Activated T-cell treated with anti-CD3 and anti-CD28 coated beads, Interleukin-2, amount 50 U/mL, for 72 hours (primary cell): ENCODE results near the gene DDX41. TPM values are rescaled to one million over a fixed set of nuclear protein-coding genes. Genes with fewer than 3 reads are reported as not detected.
"Not testable (repeated sequence)": the region's sequence is repeated elsewhere in the genome, so short reads cannot be mapped to it uniquely, and the experiment has no call there.

Source experiments
- ATAC-seq, 2 donors: fragments of 150-1000 bp; cut with Tn5 transposase; replicated peaks in 1 of 2; 2 replicates each; pipeline ENCODE4 v1.10.0; 2021; ENCODE audit warnings: moderate library complexity in 2 of 2, mild to moderate bottlenecking in 1 of 2
- DNase-seq, 2 donors: peaks; one replicate each; pipeline ENCODE4 v3.0.0; 2021 to 2022; ENCODE audit warnings: mixed read lengths in 1 of 2
- H3K27ac Mint-ChIP-seq: one replicate; pipeline ENCODE4 v1.8.0; 2022; ENCODE audit warnings: mild to moderate bottlenecking, moderate library complexity, mixed read lengths
- H3K27me3 Mint-ChIP-seq: one replicate; pipeline ENCODE4 v1.8.0; 2022; ENCODE audit warnings: low read depth, mixed read lengths
- H3K36me3 Mint-ChIP-seq, 2 donors: one replicate each; pipeline ENCODE4 v1.8.0; 2022; ENCODE audit warnings: mixed read lengths in 2 of 2, mild to moderate bottlenecking in 1 of 2; ENCODE audit not compliant: insufficient read depth in 2 of 2
- H3K4me1 Mint-ChIP-seq: one replicate; pipeline ENCODE4 v1.8.0; 2022; ENCODE audit warnings: low read depth, mixed read lengths
- H3K4me3 Mint-ChIP-seq, 2 donors: one replicate each; pipeline ENCODE4 v1.8.0; 2022; ENCODE audit warnings: mild to moderate bottlenecking in 2 of 2, mixed read lengths in 2 of 2, moderate library complexity in 2 of 2
- H3K9me3 Mint-ChIP-seq, 2 donors: one replicate each; pipeline ENCODE4 v1.8.0; 2022; ENCODE audit warnings: mixed read lengths in 2 of 2
- total RNA-seq, 2 donors: library from RNA; stranded (reverse); gene quantifications; one replicate each; pipeline ENCODE4 v1.2.3, GENCODE V29; 2022

The DDX41 gene
- total RNA-seq, 2 donors from 2014 or later: 89.2 to 117 TPM

GRCh38 chr5:177547736-177548135 is 31.0 kb upstream of the DDX41 start:
- H3K9me3 Mint-ChIP-seq: no peaks in the 10 kb centered on the region
- H3K27ac Mint-ChIP-seq: no peak overlapping the region
- peaks cover 6 to 12% of the 10 kb centered on the region in 2 donors for H3K36me3 Mint-ChIP-seq
- DNase-seq (no peak), ATAC-seq (no peak)
- peaks cover 27% of the 10 kb centered on the region for H3K4me1 Mint-ChIP-seq
- H3K4me3 Mint-ChIP-seq: no peak overlapping the region
- H3K27me3 Mint-ChIP-seq: no peaks in the 10 kb centered on the region

GRCh38 chr5:177546258-177546741 is 29.5 kb upstream of the DDX41 start:
- H3K36me3 Mint-ChIP-seq: peaks cover 1 to 10% of the 10 kb centered on the region in 2 donors
- H3K27me3 Mint-ChIP-seq: no peaks in the 10 kb centered on the region
- DNase-seq (no peak), ATAC-seq (peak; percentile 40 to 67)
- peaks cover 14% of the 10 kb centered on the region for H3K4me1 Mint-ChIP-seq
- no peaks in the 10 kb centered on the region for H3K9me3 Mint-ChIP-seq
- peak overlapping the region; percentile 2 for H3K27ac Mint-ChIP-seq
- H3K4me3 Mint-ChIP-seq: no peak overlapping the region

GRCh38 chr5:177545487-177546257 is 28.9 kb upstream of the DDX41 start:
- peak overlapping the region; percentile 45 for H3K27ac Mint-ChIP-seq
- H3K9me3 Mint-ChIP-seq: no peaks in the 10 kb centered on the region
- ATAC-seq (no peak), DNase-seq (no peak)
- H3K4me3 Mint-ChIP-seq: no peak overlapping the region
- peaks cover 14% of the 10 kb centered on the region for H3K4me1 Mint-ChIP-seq
- H3K27me3 Mint-ChIP-seq: no peaks in the 10 kb centered on the region
- H3K36me3 Mint-ChIP-seq: peaks cover 1 to 10% of the 10 kb centered on the region in 2 donors

- Mint-ChIP-seq H3K27me3 (no peaks in the 10 kb centered on the region), H3K27ac (no peak overlapping the region), H3K9me3 (no peaks in the 10 kb centered on the region), H3K4me3 (no peak overlapping the region), H3K36me3 (peaks cover 4 to 10% of the 10 kb centered on the region in 2 donors), H3K4me1 (peaks cover 14% of the 10 kb centered on the region)
- no peak for DNase-seq
- no peak for ATAC-seq
Observed at GRCh38 chr5:177542816-177543465, 26.2 kb upstream of the DDX41 start.

GRCh38 chr5:177540438-177540837 is 23.7 kb upstream of the DDX41 start:
- H3K4me3 Mint-ChIP-seq: no peak overlapping the region
- peaks cover 6 to 12% of the 10 kb centered on the region in 2 donors for H3K36me3 Mint-ChIP-seq
- no peak overlapping the region for H3K27ac Mint-ChIP-seq
- no peak for DNase-seq
- H3K27me3 Mint-ChIP-seq: no peaks in the 10 kb centered on the region
- no peak for ATAC-seq
- no peaks in the 10 kb centered on the region for H3K4me1 Mint-ChIP-seq
- no peaks in the 10 kb centered on the region for H3K9me3 Mint-ChIP-seq

- ATAC-seq: no peak
- Mint-ChIP-seq H3K27me3 (no peaks in the 10 kb centered on the region), H3K4me3 (no peak overlapping the region), H3K9me3 (no peaks in the 10 kb centered on the region), H3K27ac (no peak overlapping the region), H3K36me3 (peaks cover 6 to 12% of the 10 kb centered on the region in 2 donors), H3K4me1 (no peaks in the 10 kb centered on the region)
- DNase-seq: no peak
Observed at GRCh38 chr5:177539411-177539810, 22.6 kb upstream of the DDX41 start.

GRCh38 chr5:177538876-177539275 is 22.1 kb upstream of the DDX41 start:
- peaks cover 6 to 12% of the 10 kb centered on the region in 2 donors for H3K36me3 Mint-ChIP-seq
- no peak for DNase-seq
- H3K4me1 Mint-ChIP-seq: no peaks in the 10 kb centered on the region
- no peaks in the 10 kb centered on the region for H3K9me3 Mint-ChIP-seq
- no peaks in the 10 kb centered on the region for H3K27me3 Mint-ChIP-seq
- H3K4me3 Mint-ChIP-seq: no peak overlapping the region
- no peak for ATAC-seq
- no peak overlapping the region for H3K27ac Mint-ChIP-seq

- no peaks in the 10 kb centered on the region for H3K27me3 Mint-ChIP-seq
- DNase-seq: no peak
- no peaks in the 10 kb centered on the region for H3K4me1 Mint-ChIP-seq
- no peak overlapping the region for H3K4me3 Mint-ChIP-seq
- H3K27ac Mint-ChIP-seq: no peak overlapping the region
- peaks cover 6 to 9% of the 10 kb centered on the region in 2 donors for H3K36me3 Mint-ChIP-seq
- H3K9me3 Mint-ChIP-seq: no peaks in the 10 kb centered on the region
- ATAC-seq: no peak
Observed at GRCh38 chr5:177537389-177538361, 20.9 kb upstream of the DDX41 start.

GRCh38 chr5:177536386-177536785 is 19.6 kb upstream of the DDX41 start:
- Mint-ChIP-seq H3K36me3 (peaks cover 6 to 7% of the 10 kb centered on the region in 2 donors), H3K4me1 (no peaks in the 10 kb centered on the region), H3K4me3 (no peak overlapping the region), H3K9me3 (no peaks in the 10 kb centered on the region), H3K27ac (no peak overlapping the region), H3K27me3 (no peaks in the 10 kb centered on the region)
- ATAC-seq (no peak), DNase-seq (no peak)

GRCh38 chr5:177535125-177535524 is 18.4 kb upstream of the DDX41 start:
- H3K27ac Mint-ChIP-seq: no peak overlapping the region
- peaks cover 7 to 9% of the 10 kb centered on the region in 2 donors for H3K36me3 Mint-ChIP-seq
- no peak overlapping the region for H3K4me3 Mint-ChIP-seq

GRCh38 chr5:177534433-177534832 is 17.7 kb upstream of the DDX41 start:
- not testable (repeated sequence) for H3K27ac Mint-ChIP-seq, H3K4me1 Mint-ChIP-seq, H3K4me3 Mint-ChIP-seq, H3K36me3 Mint-ChIP-seq, H3K9me3 Mint-ChIP-seq, DNase-seq, ATAC-seq, H3K27me3 Mint-ChIP-seq

More at GRCh38 chr5:177535125-177535524, 18.4 kb upstream of the DDX41 start:
- ATAC-seq (no peak), DNase-seq (no peak)
- Mint-ChIP-seq H3K9me3 (no peaks in the 10 kb centered on the region), H3K27me3 (no peaks in the 10 kb centered on the region), H3K4me1 (no peaks in the 10 kb centered on the region)

GRCh38 chr5:177531209-177531940 is 14.6 kb upstream of the DDX41 start:
- Mint-ChIP-seq H3K36me3 (peaks cover 2% of the 10 kb centered on the region in 2 donors), H3K4me3 (no peak overlapping the region), H3K27me3 (no peaks in the 10 kb centered on the region), H3K9me3 (no peaks in the 10 kb centered on the region), H3K4me1 (no peaks in the 10 kb centered on the region), H3K27ac (no peak overlapping the region)
- no peak for ATAC-seq
- no peak for DNase-seq
